SK-N-SH (cell line): ENCODE results near the gene SNRPA1. TPM values are rescaled to one million over a fixed set of nuclear protein-coding genes. Genes with fewer than 3 reads are reported as not detected.

Experiments used
- CTCF ChIA-PET: fragments of 300-600, 350-600 bp; formaldehyde crosslinking; extraction: SDS; loops from one replicate; lab custom pipeline; 2021; lab: Yijun Ruan, JAX
- POLR2A ChIA-PET: fragments of 350-600 bp; sonication (Branson Sonifier 250); formaldehyde crosslinking; extraction: SDS; loops from one replicate; lab custom pipeline; 2020; ENCODE audit warnings: antibody characterized with exemption, inconsistent platforms; lab: Yijun Ruan, JAX
- DNase-seq: peaks from one replicate; pipeline ENCODE4 v3.0.0; 2012
- H2AFZ ChIP-seq: fragments of 200-600 bp; sonication (generic); 2 replicates; pipeline ENCODE4 v1.8.1; 2016; ENCODE audit warnings: antibody characterized with exemption, mild to moderate bottlenecking, low read depth
- H3F3A ChIP-seq: fragments of 200-600 bp; sonication (generic); replicated peaks from 2 replicates; pipeline ENCODE3; 2016; ENCODE audit warnings: antibody characterized with exemption, mild to moderate bottlenecking; ENCODE audit not compliant: insufficient read depth
- H3K27ac ChIP-seq, 2 experiments: fragments of 200-500 bp in 1 of 2; fragments of 200-600 bp in 1 of 2; sonication (Bioruptor generic) in 1 of 2; sonication (generic), shearing (Covaris generic) in 1 of 2; 2 replicates each; pipeline versions ENCODE4 v1.5.1 to v1.6.1; 2014 to 2016; ENCODE audit warnings: low read depth in 2 of 2, inconsistent platforms in 1 of 2, low read length in 1 of 2, mild to moderate bottlenecking in 1 of 2, mixed read lengths in 1 of 2
- H3K27me3 ChIP-seq: fragments of 200-600 bp; sonication (generic), shearing (Covaris generic); 2 replicates; pipeline ENCODE4 v1.6.1; 2016; ENCODE audit warnings: mixed run types; ENCODE audit not compliant: insufficient read depth
- H3K36me3 ChIP-seq, 2 experiments: fragments of 200-500 bp in 1 of 2; fragments of 200-600 bp in 1 of 2; sonication (Bioruptor generic) in 1 of 2; sonication (generic) in 1 of 2; replicated peaks in 1 of 2; 2 replicates each; pipeline versions ENCODE3 to v1.5.1; 2014 to 2016; ENCODE audit warnings: low read length in 1 of 2, mild to moderate bottlenecking in 1 of 2; ENCODE audit not compliant: insufficient read depth in 2 of 2, control insufficient read depth in 1 of 2
- H3K4me1 ChIP-seq, 2 experiments: fragments of 200-500 bp in 1 of 2; fragments of 200-600 bp in 1 of 2; sonication (Bioruptor generic) in 1 of 2; sonication (generic), shearing (Covaris generic) in 1 of 2; 2 replicates each; pipeline versions ENCODE4 v1.5.1 to v1.6.1; 2014 to 2016; ENCODE audit warnings: low read depth in 1 of 2, low read length in 1 of 2, mixed run types in 1 of 2; ENCODE audit not compliant: insufficient read depth in 2 of 2, control insufficient read depth in 1 of 2
- H3K4me2 ChIP-seq: fragments of 200-600 bp; sonication (generic), shearing (Covaris generic); 2 replicates; pipeline ENCODE4 v1.6.1; 2017; ENCODE audit warnings: mixed run types
- H3K4me3 ChIP-seq, 2 experiments: fragments of 200-500 bp in 1 of 2; fragments of 200-600 bp in 1 of 2; sonication (Bioruptor generic) in 1 of 2; sonication (generic), shearing (Covaris generic) in 1 of 2; 2 replicates each; pipeline versions ENCODE4 v1.5.1 to v1.8.1; 2014 to 2016; ENCODE audit warnings: low read depth in 2 of 2, inconsistent platforms in 1 of 2, low read length in 1 of 2, mild to moderate bottlenecking in 1 of 2, mixed read lengths in 1 of 2, moderate library complexity in 1 of 2
- H3K79me2 ChIP-seq: fragments of 200-600 bp; sonication (generic); 2 replicates; pipeline ENCODE4 v1.8.1; 2017; ENCODE audit warnings: mild to moderate bottlenecking; ENCODE audit not compliant: insufficient read depth
- H3K9ac ChIP-seq: fragments of 200-600 bp; sonication (generic); 2 replicates; pipeline ENCODE4 v1.6.1; 2017; ENCODE audit warnings: mixed run types
- H3K9me2 ChIP-seq: fragments of 200-600 bp; sonication (generic); 2 replicates; pipeline ENCODE4 v1.6.1; 2017; ENCODE audit warnings: mixed run types
- H3K9me3 ChIP-seq: fragments of 200-600 bp; sonication (generic); 2 replicates; pipeline ENCODE4 v1.6.1; 2017; ENCODE audit warnings: mixed run types, mild to moderate bottlenecking, moderate library complexity
- H4K20me1 ChIP-seq: fragments of 200-600 bp; sonication (generic); 2 replicates; pipeline ENCODE4 v1.6.1; 2017; ENCODE audit warnings: mild to moderate bottlenecking, mixed run types; ENCODE audit not compliant: insufficient read depth
- CHD2 ChIP-seq: fragments of 150-350 bp; IDR thresholded peaks from 2 replicates; pipeline ENCODE4 v1.6.1; 2018; ENCODE audit warnings: low read length; ENCODE audit not compliant: partially characterized antibody
- ELF1 ChIP-seq: IDR thresholded peaks from 2 replicates; pipeline ENCODE4 v1.4.0; 2012
- FOXM1 ChIP-seq: IDR thresholded peaks from 2 replicates; pipeline ENCODE4 v1.4.0; 2012; ENCODE audit warnings: low read depth, mild to moderate bottlenecking
- GABPA ChIP-seq: IDR thresholded peaks from 2 replicates; pipeline ENCODE4 v1.4.0; 2012; ENCODE audit warnings: low read depth, mild to moderate bottlenecking
- POLR2AphosphoS5 ChIP-seq: IDR thresholded peaks from 2 replicates; pipeline ENCODE4 v1.6.1; 2012; ENCODE audit warnings: low read depth, low read length
- RCOR1 ChIP-seq: fragments of 150-350 bp; IDR thresholded peaks from 2 replicates; pipeline ENCODE4 v1.6.1; 2017; ENCODE audit warnings: antibody characterized with exemption, low read length
- SIN3A ChIP-seq: IDR thresholded peaks from 2 replicates; pipeline ENCODE4 v1.6.1; 2012; ENCODE audit warnings: low read depth, mild to moderate bottlenecking, low read length, moderate library complexity, borderline replicate concordance
- TCF12 ChIP-seq: IDR thresholded peaks from 2 replicates; pipeline ENCODE4 v1.4.0; 2012
- YY1 ChIP-seq: IDR thresholded peaks from 2 replicates; pipeline ENCODE4 v1.4.0; 2012; ENCODE audit warnings: low read depth, mild to moderate bottlenecking
- whole genome bisulfite sequencing: methylation state at CpG from one replicate; pipeline ENCODE4 v1.1.6; 2017; ENCODE audit warnings: low lambda C conversion rate; 5-methylcytosine and 5-hydroxymethylcytosine counted together
- polyA plus RNA-seq, 3 experiments: library from polyadenylated mRNA; depleted of rRNA; stranded (reverse); fragments of >200 nt; gene quantifications; 2 replicates each; pipeline ENCODE4 v1.2.3, GENCODE V29; 2012
- TF ChIP-seq, protein P1 (sequence below): IDR thresholded peaks from 2 replicates; pipeline ENCODE4; 2012
- TF ChIP-seq, protein P2 (sequence below): fragments of 150-350 bp; IDR thresholded peaks from 2 replicates; pipeline ENCODE4 v1.6.1; 2017; ENCODE audit warnings: antibody characterized with exemption, low read length, low read depth, borderline replicate concordance
- TF ChIP-seq, protein P3 (sequence below): IDR thresholded peaks from 2 replicates; pipeline ENCODE4 v1.4.0; 2012; ENCODE audit warnings: low read depth

Gene SNRPA1
- polyA plus RNA-seq, 1 of the 3 experiments (the other 2 are of a cell fraction), result 62.3 TPM

DNA sequence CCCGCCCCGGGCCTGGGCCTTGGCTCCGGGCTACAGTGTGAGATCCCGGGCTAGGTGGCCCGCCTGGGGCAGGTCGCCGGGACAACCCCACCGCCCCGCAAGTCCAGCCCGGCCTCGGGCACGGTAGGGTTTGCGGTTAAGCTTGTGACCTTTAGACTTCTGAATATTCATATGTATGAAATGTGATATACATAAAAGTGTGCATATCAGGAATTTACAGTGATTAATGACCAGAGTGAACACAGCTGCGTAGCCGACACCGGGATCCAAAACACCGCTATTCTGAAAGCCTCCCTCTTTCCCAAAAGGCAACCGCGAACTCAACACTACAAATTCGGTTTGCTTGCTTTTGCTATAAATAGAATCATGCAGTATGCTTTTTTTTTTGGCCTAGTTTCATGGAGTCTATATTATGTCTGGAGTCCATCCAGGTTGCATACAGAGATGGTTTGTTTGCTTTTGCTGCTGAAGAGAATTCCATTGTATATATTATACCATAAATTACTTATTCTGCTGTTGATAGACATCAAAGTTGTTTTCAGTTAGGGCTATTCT is 636 bp upstream of the SNRPA1 start:
- Histone ChIP-seq H3K9me3 (no peaks in the 10 kb centered on the region), H2AFZ (peak overlapping the region; percentile 95), H3F3A (peaks cover 19% of the 10 kb centered on the region), H3K9me2 (no peaks in the 10 kb centered on the region), H3K36me3 (peaks cover 13 to 17% of the 10 kb centered on the region in 2 experiments), H3K4me2 (peak overlapping the region; percentile 83), H3K4me3 (peak overlapping the region; percentile 82 to 98), H3K79me2 (peaks cover 46% of the 10 kb centered on the region), H3K4me1 (peaks cover 8 to 12% of the 10 kb centered on the region in 2 experiments; a peak in 2 of 4 replicates), H3K27ac (peak overlapping the region; percentile 87 to 94), H3K27me3 (no peaks in the 10 kb centered on the region), H4K20me1 (peaks cover 21% of the 10 kb centered on the region), H3K9ac (peak overlapping the region; percentile 86)
- ChIA-PET POLR2A (interaction anchor here (0.6 to 1.4 kb wide), 2 partner anchors 24 to 155 kb away, joined by 3 to 6 read pairs; no protein-coding TSS in a partner anchor), CTCF (interaction anchor here (0.9 to 11.2 kb wide), 6 partner anchors 174 to 358 kb away, joined by 3 to 139 read pairs (median 4); no protein-coding TSS in a partner anchor)
- TF ChIP-seq, protein P1, sequence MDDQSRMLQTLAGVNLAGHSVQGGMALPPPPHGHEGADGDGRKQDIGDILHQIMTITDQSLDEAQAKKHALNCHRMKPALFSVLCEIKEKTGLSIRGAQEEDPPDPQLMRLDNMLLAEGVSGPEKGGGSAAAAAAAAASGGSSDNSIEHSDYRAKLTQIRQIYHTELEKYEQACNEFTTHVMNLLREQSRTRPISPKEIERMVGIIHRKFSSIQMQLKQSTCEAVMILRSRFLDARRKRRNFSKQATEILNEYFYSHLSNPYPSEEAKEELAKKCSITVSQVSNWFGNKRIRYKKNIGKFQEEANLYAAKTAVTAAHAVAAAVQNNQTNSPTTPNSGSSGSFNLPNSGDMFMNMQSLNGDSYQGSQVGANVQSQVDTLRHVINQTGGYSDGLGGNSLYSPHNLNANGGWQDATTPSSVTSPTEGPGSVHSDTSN, result no peak
- TF ChIP-seq, protein P2, sequence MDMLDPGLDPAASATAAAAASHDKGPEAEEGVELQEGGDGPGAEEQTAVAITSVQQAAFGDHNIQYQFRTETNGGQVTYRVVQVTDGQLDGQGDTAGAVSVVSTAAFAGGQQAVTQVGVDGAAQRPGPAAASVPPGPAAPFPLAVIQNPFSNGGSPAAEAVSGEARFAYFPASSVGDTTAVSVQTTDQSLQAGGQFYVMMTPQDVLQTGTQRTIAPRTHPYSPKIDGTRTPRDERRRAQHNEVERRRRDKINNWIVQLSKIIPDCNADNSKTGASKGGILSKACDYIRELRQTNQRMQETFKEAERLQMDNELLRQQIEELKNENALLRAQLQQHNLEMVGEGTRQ, result no peak
- TF ChIP-seq SIN3A (no peak), RCOR1 (no peak), GABPA (no peak), YY1 (no peak), ELF1 (no peak), POLR2AphosphoS5 (no peak), CHD2 (no peak)
- TF ChIP-seq, protein P3, sequence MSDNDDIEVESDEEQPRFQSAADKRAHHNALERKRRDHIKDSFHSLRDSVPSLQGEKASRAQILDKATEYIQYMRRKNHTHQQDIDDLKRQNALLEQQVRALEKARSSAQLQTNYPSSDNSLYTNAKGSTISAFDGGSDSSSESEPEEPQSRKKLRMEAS, result no peak
- no peak for DNase-seq
- 3% methylated on average over 19 of the region's 20 CpGs for WGBS

DNA sequence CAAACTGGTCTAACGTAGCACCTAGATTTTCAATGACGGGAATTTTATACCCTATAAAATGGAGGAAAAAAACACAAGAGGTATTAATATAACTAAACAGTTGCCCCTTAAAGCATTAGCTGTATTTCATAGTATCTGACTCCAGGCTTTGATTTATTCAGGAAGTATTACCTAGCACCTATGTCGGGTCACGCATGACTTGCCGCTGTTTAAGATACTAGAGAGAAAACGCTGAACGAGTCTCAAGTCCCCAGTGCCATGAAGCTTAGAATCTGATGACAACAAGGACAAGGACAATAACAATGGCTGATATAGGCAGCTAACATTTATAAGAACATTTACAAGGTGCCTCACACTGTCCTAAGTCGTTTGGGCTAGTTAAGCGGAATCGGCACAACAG is 1.9 kb downstream of the SNRPA1 start:
- Histone ChIP-seq H3K27me3 (no peaks in the 10 kb centered on the region), H3K4me3 (peak overlapping the region; percentile 82 to 98), H3K9ac (no peak overlapping the region), H3K4me1 (peaks cover 8 to 12% of the 10 kb centered on the region in 2 experiments; a peak in 2 of 4 replicates), H3K4me2 (peak overlapping the region; percentile 83), H3K79me2 (peaks cover 71% of the 10 kb centered on the region), H3K9me2 (no peaks in the 10 kb centered on the region), H3K9me3 (no peaks in the 10 kb centered on the region), H3K27ac (no peak overlapping the region; a peak in 1 of 4 replicates), H3F3A (peaks cover 19% of the 10 kb centered on the region), H3K36me3 (peaks cover 33 to 34% of the 10 kb centered on the region in 2 experiments), H2AFZ (no peak overlapping the region), H4K20me1 (peaks cover 33% of the 10 kb centered on the region)
- TF ChIP-seq TCF12, result no peak
- no peak for TF ChIP-seq FOXM1
- no peak for DNase-seq
- ChIA-PET POLR2A (interaction anchor here (0.9 kb wide), 1 partner anchor 360 kb away, joined by 3 read pairs; no protein-coding TSS in a partner anchor), CTCF (interaction anchor here (0.8 to 11.2 kb wide), 4 partner anchors 8 to 347 kb away, joined by 3 to 139 read pairs (median 5); no protein-coding TSS in a partner anchor)
- WGBS, result 79% methylated on average over 10 of the region's 10 CpGs
